ENCODE results near the gene MED22.
"Not testable (repeated sequence)": the region's sequence is repeated elsewhere in the genome, so short reads cannot be mapped to it uniquely, and the experiment has no call there.

The MED22 gene

DNA sequence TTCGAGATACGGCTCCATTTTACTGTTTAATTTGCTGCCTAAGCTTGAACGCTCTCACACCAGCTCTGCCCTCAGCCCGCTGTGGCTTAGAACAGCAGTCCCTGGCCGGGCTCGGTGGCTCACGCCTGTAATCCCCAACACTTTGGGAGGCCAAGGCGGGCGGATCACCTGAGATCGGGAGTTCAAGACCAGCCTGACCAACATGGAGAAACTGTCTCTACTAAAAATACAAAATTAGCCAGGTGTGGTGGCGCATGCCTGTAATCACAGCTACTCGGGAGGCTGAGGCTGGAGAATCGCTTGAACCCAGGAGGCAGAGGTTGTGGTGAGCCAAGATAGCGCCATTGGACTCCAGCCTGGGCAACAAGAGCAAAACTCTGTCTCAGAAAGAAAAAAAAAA is 29.3 kb upstream of the MED22 start:
- not testable (repeated sequence) for DNase-seq (ENCODE audit: extremely low read depth in 1 of 2, low read depth in 1 of 2)

DNA sequence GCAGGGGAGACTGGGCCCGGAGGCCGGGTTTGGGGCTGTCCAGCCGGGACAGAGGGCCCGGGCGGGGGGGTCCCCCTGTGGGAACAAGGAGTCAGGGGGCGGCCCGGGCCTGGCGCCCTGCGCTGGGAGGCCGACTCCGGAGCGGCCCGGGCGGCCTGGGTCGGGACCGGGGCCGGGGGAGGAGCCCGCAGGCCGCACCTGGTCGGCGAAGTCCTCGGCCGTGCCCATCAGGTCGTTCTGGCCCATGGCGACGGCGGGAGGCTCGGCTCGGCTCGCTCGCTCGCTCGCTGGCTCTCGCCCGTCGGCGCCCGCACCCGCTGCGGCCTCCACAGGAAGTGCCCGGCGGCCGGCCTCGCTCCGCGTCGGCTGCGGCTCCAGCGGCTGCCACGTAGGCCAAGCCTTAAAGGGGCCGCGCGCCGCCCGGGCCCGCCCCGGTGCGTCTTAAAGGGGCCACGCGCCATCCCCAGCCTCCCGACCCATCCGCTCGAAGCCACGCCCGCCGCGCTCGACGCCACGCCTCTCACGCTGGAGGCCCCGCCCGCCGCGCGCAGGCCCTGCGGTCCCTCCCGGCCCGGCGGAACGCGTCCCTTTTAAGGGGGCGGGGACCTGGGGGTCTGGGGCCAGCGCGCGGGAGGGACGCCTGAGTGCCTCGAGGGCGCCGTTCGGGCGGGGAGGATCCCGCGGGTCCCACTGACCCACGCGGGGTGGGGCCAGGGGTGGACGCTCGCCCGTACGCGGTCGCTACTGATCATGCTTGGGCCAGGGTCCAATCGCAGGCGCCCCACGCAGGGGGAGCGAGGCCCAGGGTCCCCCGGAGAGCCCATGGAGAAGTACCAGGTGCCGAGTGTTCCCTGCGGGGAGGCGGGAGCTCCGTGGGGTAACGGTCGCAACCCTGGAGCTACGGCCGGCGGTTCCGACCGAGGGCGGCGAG is 28.1 kb upstream of the MED22 start, which contains the start of the genes STKLD1 and SURF4:
Gene STKLD1, plus strand, starts transcription at position 643 of the 931 bp plus-strand sequence. Its CDS starts 108 bp downstream, at position 751.
Gene SURF4, minus strand, starts transcription at position 337 of the 931 bp plus-strand sequence. Its CDS starts 91 bp downstream, at position 246.
- peak; percentile 76 to 92 for DNase-seq (ENCODE audit: extremely low read depth in 1 of 2, low read depth in 1 of 2)

GRCh38 chr9:133375116-133375723 is 27.3 kb upstream of the MED22 start:
- no peak for DNase-seq (ENCODE audit: extremely low read depth in 1 of 2, low read depth in 1 of 2)

DNA sequence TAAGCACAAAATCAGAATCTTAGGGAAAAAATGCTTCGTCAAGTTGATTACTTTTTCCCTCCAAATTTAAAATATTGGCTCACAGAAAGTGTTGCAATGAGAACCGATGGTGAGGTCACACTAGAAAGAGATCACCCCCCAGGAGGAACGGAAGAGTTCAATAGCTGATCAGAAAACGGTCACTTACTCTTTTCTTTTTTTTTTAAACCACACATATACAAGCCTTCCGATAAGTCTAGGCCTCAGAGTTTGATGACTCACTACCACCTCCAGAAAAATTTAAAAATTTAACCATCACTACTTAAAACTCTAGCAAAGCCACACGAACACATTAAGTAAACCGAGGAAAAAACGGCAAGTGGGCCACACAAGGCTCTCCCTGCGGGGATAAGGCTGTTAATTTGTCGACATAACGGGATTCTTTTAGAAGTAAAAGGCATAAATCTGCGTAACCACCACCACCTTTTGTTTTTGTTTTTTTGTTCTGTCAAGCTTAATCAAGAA is 26.7 kb upstream of the MED22 start:
- DNase-seq (ENCODE audit: extremely low read depth in 1 of 2, low read depth in 1 of 2), result no peak

GRCh38 chr9:133372144-133372543 is 24.2 kb upstream of the MED22 start:
- DNase-seq (ENCODE audit: extremely low read depth in 1 of 2, low read depth in 1 of 2), result no peak

- DNase-seq (ENCODE audit: extremely low read depth in 1 of 2, low read depth in 1 of 2), result peak in 1 of 2 donors; percentile 51
Measured at GRCh38 chr9:133371261-133371711, 23.4 kb upstream of the MED22 start.

GRCh38 chr9:133370685-133371084 is 22.8 kb upstream of the MED22 start:
- DNase-seq (ENCODE audit: extremely low read depth in 1 of 2, low read depth in 1 of 2), result no peak

- DNase-seq (ENCODE audit: extremely low read depth in 1 of 2, low read depth in 1 of 2), result no peak
Measured at GRCh38 chr9:133369933-133370332, 22.0 kb upstream of the MED22 start.

- no peak for DNase-seq (ENCODE audit: extremely low read depth in 1 of 2, low read depth in 1 of 2)
Measured at GRCh38 chr9:133369422-133369821, 21.5 kb upstream of the MED22 start.

DNA sequence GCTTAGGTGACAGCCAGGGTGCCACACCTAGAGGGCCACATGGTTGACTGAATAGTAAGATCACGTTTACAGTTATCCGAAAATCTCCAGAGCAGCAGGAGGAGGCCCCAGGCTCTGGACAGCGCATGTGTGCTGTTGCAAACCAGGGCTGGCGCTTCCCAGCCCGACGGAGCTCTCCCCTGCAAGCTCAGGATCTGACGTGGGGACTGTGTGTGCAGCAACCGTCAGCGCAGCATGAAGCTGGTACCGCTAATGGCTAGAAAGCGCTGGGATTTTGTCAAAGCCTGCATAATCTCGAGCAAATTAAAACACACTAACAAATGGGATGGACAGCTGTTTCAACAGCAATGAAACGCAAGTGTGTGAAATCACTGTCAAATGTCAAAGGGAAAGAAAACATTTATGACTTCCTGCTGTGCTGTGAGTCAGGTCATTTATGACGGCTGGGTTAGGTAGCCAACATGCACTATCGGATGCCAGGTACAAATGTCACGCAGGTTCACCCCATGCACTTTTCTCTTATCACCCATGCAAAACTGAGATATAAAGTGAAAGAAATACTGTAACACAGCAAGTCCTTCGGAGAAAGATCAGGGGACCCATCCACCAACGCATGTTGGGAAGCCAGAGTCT is 20.4 kb upstream of the MED22 start:
- no peak for DNase-seq (ENCODE audit: extremely low read depth in 1 of 2, low read depth in 1 of 2)

DNA sequence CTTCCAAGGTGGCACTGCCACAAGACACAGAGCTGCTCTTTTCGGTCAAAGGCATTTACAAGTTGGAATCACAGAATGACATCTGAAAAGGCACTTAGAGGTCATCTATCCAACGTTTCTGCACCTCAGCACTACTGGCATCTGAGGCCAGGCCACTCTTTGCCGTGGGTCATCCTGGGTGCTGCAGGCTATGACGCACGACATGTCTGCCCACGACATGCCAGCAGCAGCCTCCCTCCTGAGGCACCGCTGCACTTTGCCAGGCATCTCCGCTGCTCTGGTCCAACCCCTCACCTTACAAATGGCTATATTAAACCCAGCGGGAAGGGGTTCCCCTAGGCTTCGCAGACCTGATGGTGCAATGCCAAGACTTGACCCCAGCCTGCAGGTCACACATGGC is 19.8 kb upstream of the MED22 start:
- no peak for DNase-seq (ENCODE audit: extremely low read depth in 1 of 2, low read depth in 1 of 2)

DNA sequence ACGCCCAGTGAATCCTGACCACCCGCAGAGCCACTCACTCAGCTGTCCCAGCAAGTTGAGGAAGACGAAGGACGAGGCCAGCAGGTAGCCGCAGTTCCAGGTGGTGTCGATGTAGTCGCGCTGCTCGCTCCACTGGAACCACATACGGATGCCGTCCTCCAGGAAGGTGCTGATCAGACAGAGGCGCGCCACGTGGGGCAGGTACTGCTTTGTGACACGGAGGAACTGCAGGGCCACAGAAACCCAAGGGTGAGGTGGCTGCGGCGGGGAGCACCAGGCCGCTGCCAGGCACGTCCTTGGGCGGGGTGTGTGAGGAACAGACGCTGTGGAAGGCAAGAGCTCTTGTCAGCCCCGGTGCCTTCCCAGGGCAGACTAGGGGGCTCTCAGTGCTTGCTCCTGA is 19.3 kb upstream of the MED22 start:
- DNase-seq (ENCODE audit: extremely low read depth in 1 of 2, low read depth in 1 of 2), result no peak

DNA sequence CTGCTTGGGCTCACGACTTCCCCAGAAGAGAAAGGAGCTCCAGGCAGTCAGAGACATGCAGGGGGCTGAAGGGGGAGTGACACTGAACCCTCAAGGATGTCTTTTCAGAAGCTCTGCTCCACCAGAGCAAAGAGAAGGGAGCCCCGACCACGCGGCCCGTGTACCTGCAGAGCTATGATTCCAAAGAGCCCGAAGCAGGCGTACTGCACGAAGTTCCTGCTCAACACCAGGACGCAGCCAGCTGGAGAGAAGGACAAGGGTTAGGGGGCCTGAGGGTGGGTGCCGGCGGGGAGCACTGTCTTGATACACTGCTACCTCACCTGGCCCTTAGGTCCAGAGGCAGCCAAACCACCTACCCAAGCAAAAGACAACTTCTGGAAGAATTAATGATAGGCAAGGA is 18.5 kb upstream of the MED22 start:
- no peak for DNase-seq (ENCODE audit: extremely low read depth in 1 of 2, low read depth in 1 of 2)

GRCh38 chr9:133362359-133363044 is 14.6 kb upstream of the MED22 start:
- DNase-seq (ENCODE audit: extremely low read depth in 1 of 2, low read depth in 1 of 2), result no peak

- no peak for DNase-seq (ENCODE audit: extremely low read depth in 1 of 2, low read depth in 1 of 2)
Measured at GRCh38 chr9:133361507-133362092, 13.7 kb upstream of the MED22 start.

DNA sequence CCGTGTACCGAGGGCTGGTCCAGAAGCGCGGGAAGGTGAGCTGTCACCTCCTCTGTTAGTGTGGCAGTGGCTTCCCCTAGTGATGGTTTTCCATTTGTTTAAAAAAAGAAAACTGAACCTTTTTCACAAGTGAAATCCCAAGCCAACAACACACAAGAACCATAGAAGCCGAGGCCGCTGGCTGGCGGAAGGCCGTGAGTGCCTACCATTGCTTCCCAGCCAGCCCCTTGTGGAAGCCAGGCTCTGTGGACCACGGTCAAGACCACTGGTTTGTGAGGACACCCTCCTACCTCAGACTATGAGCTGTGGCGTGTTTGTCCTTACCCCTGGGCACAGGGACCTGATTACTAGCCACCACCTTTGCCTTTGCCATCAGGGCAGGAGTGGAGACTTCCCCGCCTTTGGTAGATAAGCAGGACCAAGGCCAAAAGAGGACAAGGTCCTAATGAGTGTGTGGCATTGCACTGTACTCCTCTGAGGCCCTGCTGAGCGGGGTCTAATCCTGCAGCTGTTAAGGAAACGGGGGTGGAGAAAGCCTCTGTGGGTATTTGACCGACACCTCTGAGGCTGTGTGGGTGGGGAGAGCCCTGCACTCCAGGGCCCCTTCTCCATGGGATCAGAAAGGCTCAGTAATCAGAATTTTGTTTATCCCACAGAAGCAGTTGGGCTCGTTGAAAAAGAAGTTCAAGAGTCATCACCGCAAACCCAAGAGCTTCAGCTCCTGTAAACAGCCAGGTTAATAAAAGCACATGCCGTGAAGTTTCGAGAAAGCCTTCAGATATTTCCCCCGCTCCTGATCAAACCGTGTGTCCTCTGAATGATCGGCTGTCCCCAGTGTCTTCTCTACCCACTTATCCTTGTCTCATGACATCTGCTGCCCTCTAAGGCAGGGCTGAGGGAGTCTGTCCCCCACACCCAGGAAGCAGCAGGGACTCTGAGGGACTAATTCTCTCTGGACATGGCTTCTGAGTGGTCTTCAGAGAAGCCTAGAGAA is 12.8 kb upstream of the MED22 start:
- no peak for DNase-seq (ENCODE audit: extremely low read depth in 1 of 2, low read depth in 1 of 2)

DNA sequence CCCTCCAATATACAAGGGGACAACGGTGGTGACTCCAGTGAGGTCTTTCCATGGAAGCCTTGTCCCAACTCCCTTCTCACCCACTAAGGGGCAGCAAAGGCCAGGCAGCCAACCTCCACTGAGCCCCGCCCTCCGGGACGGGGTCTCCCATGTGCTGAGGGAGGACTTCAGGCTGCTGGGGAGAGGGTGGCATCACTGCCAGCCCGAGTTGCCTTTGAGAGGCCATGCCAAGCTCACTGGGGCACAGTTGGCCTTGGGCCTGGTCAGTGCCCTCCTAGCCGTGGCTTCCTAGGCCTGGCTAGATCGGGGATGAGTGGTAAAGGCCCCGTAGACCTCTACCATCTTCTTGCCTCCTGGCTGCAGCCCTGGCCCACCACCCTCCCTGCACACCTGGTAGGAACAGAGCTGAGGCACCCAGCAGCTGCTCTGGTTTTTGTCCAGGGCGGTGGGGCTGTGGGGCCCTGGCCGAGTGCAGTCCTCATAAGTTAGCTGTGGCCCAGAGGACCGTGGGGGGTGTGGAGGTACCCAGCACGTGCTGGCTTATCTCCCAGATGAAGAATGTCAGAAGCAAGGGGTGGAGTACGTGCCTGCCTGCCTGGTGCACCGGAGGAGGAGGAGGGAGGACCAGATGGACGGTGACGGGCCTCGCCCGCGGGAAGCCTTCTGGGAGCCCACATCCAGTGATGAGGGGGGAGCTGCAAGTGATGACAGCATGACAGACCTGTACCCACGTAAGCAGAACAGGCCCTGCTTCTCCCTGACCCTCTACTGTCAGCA is 11.7 kb upstream of the MED22 start:
- no peak for DNase-seq (ENCODE audit: extremely low read depth in 1 of 2, low read depth in 1 of 2)

- DNase-seq (ENCODE audit: extremely low read depth in 1 of 2, low read depth in 1 of 2), result no peak
Measured at GRCh38 chr9:133357656-133358055, 9.7 kb upstream of the MED22 start.
